ENCODE measurements around the gene TBX20. TPM values are rescaled to one million over a fixed set of nuclear protein-coding genes. Genes with fewer than 3 reads are reported as not detected.

TBX20 gene
- total RNA-seq, 4 donors from 2014 or later: not detected

- DNase-seq: no peak
- H3K4me3 ChIP-seq: no peak overlapping the region
- peaks cover 0 to 57% of the 10 kb centered on the region in 2 donors for H3K27me3 ChIP-seq
- TF ChIP-seq, protein P1, sequence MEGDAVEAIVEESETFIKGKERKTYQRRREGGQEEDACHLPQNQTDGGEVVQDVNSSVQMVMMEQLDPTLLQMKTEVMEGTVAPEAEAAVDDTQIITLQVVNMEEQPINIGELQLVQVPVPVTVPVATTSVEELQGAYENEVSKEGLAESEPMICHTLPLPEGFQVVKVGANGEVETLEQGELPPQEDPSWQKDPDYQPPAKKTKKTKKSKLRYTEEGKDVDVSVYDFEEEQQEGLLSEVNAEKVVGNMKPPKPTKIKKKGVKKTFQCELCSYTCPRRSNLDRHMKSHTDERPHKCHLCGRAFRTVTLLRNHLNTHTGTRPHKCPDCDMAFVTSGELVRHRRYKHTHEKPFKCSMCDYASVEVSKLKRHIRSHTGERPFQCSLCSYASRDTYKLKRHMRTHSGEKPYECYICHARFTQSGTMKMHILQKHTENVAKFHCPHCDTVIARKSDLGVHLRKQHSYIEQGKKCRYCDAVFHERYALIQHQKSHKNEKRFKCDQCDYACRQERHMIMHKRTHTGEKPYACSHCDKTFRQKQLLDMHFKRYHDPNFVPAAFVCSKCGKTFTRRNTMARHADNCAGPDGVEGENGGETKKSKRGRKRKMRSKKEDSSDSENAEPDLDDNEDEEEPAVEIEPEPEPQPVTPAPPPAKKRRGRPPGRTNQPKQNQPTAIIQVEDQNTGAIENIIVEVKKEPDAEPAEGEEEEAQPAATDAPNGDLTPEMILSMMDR (IDR thresholded peaks at IDR 0.05): no peak
- TF ChIP-seq POLR2A (IDR thresholded peaks at IDR 0.05): no peak
- H3K27ac ChIP-seq: no peak overlapping the region
- peaks cover 0 to 3% (median 0%) of the 10 kb centered on the region in 4 donors for H3K9me3 ChIP-seq
- H3K36me3 ChIP-seq: no peaks in the 10 kb centered on the region
- peaks cover 0 to 25% (median 5%) of the 10 kb centered on the region in 4 donors for H3K4me1 ChIP-seq
Measured at GRCh38 chr7:35258125-35258867, 4.4 kb upstream of the TBX20 start.

DNA sequence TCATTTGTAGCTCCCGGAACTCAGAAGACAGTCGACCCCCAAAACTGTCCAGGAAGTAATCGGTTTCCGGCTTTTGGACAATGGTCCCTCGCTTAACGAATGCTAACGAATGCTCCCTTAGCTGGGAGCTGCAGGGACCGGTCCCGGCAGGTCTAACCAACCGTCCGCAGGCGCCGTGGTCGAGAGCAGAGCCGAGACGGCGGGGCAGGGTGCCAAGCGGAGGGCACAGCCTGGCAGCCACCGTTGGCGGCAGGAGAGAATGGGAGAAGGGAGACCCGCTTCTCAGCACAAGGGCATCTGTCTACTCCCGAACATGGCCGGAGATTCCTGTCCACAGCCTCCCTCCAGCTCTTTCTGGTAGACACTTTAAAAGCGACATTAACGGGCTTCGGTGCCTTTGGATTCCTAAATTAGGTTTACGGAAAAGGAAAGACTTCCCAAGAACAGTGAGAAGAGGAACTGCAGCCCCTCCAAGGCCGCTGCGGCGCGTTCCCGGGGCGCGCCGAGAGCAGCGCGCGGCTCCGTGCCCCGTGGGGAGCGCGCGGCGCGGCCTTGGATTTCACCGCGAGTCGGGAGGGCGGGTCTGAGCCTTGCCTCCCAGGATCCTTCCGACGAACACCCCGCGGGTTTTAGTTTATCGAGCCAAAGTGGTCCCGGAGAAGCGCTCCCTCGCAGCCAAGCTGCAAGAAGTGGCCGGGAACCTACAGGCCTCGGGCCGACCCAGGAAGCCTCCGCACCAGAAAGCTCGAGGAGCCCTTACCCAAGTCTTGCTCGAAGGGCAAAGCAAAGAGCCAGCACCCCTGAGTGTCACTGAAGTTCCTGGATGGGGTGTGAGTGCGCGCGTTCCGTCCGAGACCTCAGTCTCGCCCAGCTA, 3.6 kb upstream of the TBX20 start:
- Histone ChIP-seq H3K9me3 (peaks cover 0 to 3% (median 0%) of the 10 kb centered on the region in 4 donors), H3K4me1 (peaks cover 0 to 25% (median 6%) of the 10 kb centered on the region in 4 donors), H3K4me3 (no peak overlapping the region), H3K36me3 (no peaks in the 10 kb centered on the region), H3K27me3 (peaks cover 0 to 58% of the 10 kb centered on the region in 2 donors), H3K27ac (no peak overlapping the region)
- TF ChIP-seq POLR2A (IDR thresholded peaks at IDR 0.05): no peak
- TF ChIP-seq, protein P1 (IDR thresholded peaks at IDR 0.05): no peak
- no peak for DNase-seq

DNA sequence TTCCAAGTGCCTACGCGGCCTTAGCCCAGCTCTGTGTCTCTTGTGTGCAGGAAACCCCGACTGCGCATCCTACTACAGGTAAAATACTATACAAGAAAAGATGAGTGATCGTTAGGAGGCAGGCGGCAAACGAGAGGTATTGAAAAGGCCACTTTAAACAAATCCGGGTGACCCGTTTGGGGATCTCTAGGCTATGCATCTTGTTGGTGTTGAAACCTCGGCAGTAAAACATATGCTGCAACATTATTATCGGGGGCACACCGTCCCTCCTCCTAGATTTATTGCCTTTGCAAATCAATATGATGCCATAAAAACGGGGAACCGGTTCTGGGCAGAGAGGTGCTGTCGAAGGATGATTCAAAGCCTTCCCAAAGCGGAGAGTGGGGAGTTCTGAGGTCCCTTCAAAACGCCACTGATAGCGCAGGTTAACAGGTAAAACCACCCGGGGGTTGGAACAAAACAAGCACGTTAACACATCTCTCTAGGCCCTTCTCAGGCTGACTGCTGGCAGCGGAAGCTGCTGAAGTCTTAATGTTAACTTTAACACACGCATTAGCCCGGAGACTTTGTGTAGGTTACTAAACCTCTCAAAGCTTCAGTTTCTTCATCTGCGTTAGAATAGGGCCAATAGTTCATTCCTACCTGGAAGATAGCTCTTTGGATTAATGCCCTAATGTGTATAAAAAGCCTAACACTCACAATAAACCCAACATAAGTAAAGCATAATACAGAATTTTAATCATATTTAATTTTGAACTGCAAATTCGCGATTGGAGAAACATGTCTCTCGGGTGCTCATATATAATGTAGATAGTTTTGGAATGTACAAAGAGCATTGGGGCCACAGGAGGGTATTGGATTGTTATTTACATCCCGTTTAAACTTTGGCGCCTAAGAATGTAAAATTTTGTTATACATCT, 2.6 kb upstream of the TBX20 start:
- DNase-seq: no peak
- Histone ChIP-seq H3K36me3 (no peaks in the 10 kb centered on the region), H3K4me1 (peaks cover 0 to 25% (median 6%) of the 10 kb centered on the region in 4 donors), H3K9me3 (peaks cover 0 to 3% (median 0%) of the 10 kb centered on the region in 4 donors), H3K27ac (no peak overlapping the region), H3K4me3 (no peak overlapping the region), H3K27me3 (peaks cover 0 to 57% of the 10 kb centered on the region in 2 donors)
- TF ChIP-seq POLR2A (IDR thresholded peaks at IDR 0.05): no peak
- TF ChIP-seq, protein P1 (IDR thresholded peaks at IDR 0.05): no peak

GRCh38 chr7:35255443-35256255, 1.7 kb upstream of the TBX20 start:
- H3K4me3 ChIP-seq: no peak overlapping the region
- DNase-seq: no peak
- H3K4me1 ChIP-seq: peaks cover 0 to 25% (median 6%) of the 10 kb centered on the region in 4 donors
- H3K36me3 ChIP-seq: no peaks in the 10 kb centered on the region
- peaks cover 0 to 54% of the 10 kb centered on the region in 2 donors for H3K27me3 ChIP-seq
- peaks cover 0 to 3% (median 0%) of the 10 kb centered on the region in 4 donors for H3K9me3 ChIP-seq
- TF ChIP-seq, protein P1 (IDR thresholded peaks at IDR 0.05): no peak
- TF ChIP-seq POLR2A (IDR thresholded peaks at IDR 0.05): no peak
- H3K27ac ChIP-seq: no peak overlapping the region
